EL (cell line): Measurements from ENCODE around the gene BMS1.
"Not testable (repeated sequence)": the region's sequence is repeated elsewhere in the genome, so short reads cannot be mapped to it uniquely, and the experiment has no call there.

Experiments used
- DNase-seq: peaks from one replicate; pipeline ENCODE4 v3.0.0-alpha.2; 2016

BMS1 gene, protein sequence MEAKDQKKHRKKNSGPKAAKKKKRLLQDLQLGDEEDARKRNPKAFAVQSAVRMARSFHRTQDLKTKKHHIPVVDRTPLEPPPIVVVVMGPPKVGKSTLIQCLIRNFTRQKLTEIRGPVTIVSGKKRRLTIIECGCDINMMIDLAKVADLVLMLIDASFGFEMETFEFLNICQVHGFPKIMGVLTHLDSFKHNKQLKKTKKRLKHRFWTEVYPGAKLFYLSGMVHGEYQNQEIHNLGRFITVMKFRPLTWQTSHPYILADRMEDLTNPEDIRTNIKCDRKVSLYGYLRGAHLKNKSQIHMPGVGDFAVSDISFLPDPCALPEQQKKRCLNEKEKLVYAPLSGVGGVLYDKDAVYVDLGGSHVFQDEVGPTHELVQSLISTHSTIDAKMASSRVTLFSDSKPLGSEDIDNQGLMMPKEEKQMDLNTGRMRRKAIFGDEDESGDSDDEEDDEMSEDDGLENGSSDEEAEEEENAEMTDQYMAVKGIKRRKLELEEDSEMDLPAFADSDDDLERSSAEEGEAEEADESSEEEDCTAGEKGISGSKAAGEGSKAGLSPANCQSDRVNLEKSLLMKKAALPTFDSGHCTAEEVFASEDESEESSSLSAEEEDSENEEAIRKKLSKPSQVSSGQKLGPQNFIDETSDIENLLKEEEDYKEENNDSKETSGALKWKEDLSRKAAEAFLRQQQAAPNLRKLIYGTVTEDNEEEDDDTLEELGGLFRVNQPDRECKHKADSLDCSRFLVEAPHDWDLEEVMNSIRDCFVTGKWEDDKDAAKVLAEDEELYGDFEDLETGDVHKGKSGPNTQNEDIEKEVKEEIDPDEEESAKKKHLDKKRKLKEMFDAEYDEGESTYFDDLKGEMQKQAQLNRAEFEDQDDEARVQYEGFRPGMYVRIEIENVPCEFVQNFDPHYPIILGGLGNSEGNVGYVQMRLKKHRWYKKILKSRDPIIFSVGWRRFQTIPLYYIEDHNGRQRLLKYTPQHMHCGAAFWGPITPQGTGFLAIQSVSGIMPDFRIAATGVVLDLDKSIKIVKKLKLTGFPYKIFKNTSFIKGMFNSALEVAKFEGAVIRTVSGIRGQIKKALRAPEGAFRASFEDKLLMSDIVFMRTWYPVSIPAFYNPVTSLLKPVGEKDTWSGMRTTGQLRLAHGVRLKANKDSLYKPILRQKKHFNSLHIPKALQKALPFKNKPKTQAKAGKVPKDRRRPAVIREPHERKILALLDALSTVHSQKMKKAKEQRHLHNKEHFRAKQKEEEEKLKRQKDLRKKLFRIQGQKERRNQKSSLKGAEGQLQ

DNA sequence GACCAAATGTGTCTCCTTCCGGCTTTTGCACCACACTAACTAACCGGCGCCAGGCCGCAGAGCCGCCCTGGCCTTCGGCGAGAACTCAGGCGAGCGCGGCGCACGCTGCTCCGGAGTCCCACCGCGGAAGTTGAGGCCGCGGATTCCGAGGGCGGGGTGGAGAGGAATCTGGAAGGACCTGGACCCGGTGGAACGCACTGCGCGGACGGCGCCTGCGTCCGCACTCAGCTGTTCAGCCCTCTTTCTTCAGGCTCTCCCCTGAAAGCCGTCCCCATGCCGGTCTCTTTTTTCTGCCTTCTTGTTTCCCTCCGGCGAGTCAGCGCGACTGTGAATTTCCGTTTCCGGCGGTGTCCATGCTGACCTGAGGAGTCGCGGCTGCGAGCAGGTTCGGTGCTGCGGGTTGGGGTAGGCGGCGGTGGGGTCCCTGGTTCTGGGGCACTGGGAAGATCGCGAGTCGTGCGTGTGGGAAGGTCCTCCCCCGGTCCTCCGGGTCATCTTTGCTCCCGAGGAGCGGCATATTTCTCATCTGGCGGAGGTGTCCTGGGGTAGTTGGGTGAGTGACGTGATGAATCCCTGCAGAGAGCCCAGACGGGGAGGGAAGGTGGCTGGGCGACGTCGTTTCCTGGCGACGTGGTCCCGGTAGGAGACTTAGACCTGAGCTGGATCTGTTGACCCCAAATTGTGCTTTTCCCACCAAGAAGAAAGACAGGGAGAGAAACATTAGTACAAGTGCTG lies at the start of gene BMS1:
BMS1 (plus strand) TSS at position 350 of the 735 bp plus-strand sequence. CDS start 1,600 bp downstream, outside the sequence.
- DNase-seq = peak; percentile 94

DNA sequence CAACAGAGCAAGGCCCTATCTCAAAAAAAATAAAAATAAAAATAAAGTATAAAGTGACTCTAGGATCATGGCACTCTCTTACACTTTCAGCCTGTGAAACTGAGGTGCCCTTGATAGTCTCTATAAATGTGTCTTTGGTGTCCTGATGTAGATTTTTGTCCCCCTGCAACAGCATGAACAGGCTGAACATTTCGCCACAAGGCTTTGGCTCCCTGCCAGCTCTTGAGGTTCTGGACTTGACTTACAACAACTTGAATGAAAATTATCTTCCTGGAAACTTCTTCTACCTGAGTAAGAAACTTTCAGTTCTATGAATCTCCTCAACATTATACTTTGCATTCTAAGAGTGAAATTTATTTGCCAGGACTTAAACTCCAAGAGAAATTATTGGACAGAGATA lies 48.1 kb upstream of the BMS1 start:
- DNase-seq = no peak

DNA sequence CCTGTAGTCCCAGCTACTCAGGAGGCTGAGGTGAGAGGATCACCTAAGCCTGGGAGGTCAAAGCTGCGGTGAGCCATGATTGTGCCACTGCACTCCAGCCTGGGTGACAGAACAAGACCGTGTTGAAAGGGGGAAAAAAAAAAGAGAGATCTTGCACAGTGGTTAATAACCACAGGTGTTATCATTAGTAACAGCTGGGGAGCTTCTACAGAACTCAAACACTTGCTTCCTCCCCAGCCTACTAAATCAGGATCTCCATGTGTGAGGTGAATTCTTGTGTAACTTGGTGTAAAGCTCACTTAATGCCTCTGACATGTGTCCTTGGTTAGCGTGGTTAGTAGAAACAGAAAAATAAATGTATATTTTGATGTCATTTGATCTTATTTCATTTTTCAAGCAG lies 43.9 kb upstream of the BMS1 start:
- no peak for DNase-seq

DNA sequence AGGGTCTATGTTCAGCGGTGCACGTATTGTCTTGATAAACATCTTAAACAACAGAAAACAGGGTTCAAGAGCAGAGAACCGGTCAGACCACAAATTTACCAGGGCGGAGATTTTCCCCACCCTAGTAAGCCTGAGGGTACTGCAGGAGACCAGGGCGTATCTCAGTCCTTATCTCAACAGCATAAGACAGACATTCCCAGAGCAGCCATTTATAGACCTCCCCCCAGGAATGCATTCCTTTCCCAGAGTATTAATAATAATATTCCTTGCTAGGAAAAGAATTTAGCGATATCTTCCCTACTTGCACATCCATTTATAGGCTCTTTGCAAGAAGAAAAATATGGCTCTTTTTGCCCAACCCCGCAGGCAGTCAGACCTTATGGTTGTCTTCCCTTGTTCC lies 41.1 kb upstream of the BMS1 start:
- DNase-seq = not testable (repeated sequence)

DNA sequence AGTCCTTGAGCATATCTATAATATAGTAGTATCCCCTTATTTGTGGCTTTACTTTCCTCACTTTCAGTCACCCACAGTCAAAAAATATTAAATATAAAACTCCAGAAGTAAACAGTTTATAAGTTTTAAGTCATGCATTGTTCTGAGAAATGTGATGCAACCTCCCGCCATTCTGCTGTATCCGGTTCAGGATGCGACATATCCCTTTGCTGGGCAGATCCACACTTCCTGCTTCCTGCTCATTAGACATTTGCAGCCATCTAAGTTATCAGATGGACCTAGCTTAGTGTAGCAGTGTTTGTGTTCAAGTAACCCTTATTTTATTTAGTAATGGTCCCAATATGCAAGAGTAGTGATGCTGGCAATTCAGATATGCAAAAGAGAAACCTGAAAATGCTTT lies 38.9 kb upstream of the BMS1 start:
- DNase-seq = no peak

DNA sequence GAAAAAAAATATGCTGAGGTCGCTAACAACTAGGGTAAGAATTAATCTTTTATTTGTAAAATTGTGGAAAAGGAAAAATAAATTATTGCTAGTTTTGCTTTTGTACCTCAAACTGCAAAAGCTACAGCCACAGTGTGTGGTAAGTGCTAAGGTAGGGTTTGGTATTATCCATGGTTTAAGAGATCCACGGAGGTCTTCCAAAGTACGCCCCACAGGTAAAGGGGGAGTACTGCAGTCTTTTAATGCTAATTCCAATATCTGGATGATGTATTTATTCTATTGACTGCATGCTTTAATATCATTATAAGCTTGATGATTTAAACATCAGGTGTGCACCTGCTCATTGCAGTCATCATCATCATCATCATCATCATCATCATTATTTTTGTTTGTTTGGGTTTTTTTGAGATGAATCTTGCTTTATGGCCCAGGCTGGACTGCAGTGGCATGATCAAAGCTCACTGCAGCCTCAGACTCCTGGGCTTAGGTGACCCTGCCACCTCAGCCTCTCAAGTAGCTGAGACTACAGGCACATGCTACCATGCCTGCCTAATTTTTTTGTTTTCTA lies 38.4 kb upstream of the BMS1 start:
- no peak for DNase-seq

DNA sequence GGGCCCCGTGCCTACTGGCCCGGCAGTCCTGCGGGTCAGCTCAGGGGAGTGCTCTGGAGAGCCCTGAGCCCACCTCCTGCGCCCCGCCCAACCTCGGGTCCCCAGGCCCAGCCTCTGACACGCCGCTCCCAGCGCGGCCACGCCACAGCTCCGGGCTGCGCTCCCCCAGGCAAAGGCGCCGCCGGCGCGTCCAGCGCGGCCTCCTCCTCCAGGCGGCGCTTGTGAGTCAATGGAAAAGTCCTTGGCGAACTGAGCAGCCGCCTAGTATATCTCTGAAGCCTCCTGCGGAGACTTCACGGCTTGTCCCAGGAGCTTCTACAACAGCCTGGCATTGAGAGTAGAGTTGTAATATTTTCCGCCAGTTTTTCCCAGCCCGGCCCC lies 29.5 kb upstream of the BMS1 start:
- peak; percentile 71 for DNase-seq

DNA sequence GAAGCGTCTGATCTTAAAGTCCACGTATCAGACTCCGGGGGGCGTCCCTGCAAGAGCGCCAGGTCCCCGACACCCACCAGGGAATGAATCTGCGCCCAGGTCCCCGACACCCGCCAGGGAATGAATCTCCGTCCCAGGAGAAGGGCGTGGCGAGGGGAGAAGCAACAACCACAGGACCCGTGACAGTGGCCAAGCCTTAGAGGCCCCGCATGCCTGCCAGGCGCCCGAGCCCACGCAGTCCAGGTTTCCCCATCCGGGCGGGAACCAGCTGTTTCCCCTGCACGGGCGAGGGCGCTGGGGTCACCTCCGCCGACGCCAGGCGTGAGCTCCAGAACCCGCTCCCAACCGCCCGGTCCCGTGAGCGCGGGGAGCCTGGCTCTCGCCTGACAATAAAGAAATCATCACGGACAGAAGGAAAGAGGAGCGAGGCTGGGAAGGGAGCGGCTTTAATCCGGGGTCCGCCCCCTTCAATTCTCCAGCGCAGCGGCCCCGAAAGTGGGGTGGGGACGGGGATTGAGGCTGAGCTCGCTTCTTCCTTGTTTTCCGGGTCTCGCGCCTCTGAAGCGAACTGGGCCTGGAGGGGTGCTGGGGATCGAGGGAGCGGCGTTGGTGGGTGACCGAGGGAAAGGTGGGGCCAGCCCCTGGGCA lies 29.0 kb upstream of the BMS1 start:
- peak; percentile 7 for DNase-seq

DNA sequence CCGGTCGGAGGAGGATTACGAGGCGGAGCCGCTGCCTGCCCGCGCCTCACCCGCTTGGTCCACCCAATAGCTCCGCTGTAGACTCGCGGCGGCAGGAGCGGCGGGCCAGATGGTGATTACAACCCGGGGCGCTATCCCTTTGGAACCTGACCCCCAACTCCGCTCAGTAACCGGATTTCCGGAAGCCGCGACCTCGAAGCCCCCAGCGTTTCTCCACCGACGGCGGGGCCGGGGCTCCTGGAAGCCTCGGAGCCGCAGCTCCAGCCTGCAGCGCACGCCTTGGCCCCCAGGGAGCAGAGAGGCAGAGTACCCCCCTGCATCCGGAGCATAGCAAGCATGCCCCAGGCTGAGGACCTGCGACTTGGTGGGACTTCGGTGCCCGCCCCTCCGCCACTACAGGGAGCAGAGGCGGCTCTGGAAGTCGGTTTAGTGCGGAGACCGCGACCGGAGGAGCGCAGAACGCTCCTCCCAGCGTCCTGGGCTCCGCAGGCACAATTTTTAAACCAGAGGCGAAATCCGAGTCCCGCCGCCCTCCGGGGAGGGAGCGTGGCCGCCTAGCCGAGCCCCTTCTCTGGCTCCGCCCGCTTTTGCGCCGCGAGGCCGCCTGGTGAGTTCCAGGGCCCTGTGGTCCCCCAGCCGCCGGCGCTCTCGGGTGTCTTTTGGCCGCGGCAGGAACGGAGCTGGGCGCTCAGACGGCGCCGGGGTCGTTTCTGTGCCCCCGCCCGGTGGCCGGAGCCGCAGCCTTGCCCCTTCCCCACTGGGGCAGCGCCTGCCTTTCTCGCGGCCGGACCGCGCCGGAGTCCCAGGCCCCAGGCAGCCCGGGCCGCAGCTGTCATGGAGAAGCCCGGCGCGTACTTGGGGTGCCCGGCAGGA lies 28.2 kb upstream of the BMS1 start:
- DNase-seq = peak; percentile 6

DNA sequence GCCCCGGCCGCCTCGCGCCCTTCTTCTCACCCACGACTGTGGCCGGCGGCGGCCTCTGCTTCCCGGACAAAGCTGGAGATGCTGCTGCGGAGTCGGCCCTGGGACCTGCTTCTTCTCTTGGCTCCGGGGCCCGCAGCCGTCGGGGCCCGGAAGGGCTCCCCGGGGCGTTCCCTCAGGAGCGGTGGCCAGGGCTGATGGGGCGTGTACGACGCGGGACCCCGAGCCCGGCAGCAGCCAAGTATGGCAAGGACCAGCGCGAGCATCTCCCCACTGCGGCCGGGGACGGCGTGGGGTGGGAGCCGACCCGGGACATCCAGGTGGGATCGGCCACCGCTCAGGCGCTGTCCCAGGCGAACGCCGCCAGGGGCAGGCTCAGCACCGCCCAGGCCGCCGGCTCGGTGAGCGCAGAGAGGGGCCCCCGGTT lies 27.6 kb upstream of the BMS1 start:
- DNase-seq = no peak

DNA sequence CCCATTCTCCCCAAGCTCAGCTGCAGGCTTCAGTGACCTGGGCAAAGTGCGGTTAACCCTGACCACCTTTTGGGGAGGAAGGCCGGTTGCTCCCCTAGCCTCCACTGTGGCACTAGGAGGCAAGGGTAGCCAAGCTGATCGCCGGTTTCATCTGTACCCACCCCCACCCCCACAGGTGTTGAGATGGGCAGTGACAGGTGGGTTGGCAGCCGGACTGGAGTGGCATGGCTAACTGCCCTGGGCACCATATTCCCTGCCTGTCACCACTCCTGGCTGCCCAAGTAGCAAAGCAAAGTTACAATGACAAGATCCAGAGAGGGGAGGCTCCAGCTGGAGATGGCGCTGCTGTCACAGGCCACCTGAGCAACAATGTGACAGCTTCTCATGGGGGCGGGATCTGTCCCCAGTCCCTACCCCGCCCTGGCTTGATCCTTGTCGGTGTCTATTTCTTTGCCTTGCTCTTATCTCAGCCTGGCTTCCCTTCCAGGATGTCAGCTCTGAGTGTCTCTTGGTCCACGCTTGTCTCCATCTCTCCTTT lies 27.0 kb upstream of the BMS1 start:
- no peak for DNase-seq

DNA sequence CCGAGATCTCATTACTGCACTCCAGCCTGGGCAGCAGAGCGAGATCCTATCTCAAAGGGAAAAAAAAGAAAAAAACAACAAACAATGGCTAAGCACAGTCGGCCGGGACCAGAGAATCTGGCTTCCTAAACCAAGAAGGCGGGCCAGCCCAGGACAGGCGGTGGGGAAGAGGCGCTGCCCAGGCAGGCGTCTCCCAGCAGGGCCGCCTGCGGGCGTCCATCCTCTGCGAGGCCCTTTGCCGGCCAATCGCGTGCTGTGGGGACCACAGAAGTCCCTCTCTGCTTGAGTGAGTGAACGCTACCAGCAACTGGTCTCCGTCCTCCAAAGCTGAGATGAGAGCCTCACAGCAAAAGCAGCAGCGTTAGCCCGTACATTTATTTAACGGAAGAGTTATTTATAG lies 14.7 kb upstream of the BMS1 start:
- DNase-seq = no peak

DNA sequence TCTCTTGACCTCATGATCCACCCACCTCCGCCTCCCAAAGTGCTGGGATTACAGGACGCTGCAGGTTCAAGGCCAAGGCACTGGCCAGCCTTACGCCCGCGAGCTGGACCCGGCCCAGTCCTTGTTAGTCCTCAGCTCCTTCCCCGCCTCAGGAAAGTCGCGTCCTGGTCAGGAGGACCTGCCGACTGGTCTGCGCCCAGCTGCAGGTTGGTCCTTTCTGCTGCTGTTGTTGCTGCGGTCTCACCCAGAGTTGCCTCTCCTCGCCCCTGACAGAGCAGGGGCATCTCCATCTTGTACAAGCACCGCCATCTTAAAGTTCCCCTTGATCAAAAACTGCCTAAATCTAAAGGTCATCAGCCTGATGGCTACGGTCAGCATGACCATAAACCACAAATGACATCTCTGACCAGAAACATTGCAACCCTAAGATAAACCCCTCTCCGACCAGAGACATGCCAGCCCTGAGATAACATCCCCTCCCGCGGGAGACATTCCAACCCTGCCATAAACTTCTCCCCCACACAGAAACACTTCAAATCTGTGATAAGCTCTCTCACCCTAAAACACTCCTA lies 13.9 kb upstream of the BMS1 start:
- no peak for DNase-seq

DNA sequence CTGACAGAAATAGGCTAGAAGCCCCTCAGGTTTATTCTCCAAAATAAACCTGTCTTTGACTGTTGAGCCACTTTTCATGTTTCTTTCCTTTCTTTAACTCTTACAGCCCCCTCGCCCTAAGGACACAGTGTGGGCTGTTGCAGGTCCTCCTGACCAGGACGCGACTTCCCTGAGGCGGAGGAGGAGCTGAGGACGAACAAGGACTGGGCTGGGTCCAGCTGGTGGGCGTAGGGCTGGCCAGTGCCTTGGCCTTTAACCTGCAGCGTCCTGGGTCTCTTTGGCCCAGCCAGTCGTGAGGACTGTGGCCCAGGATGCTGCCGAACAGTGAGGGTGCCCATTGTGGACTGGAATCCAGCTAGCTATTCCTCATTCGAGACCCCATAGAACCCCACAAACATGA lies 13.4 kb upstream of the BMS1 start:
- DNase-seq = no peak

DNA sequence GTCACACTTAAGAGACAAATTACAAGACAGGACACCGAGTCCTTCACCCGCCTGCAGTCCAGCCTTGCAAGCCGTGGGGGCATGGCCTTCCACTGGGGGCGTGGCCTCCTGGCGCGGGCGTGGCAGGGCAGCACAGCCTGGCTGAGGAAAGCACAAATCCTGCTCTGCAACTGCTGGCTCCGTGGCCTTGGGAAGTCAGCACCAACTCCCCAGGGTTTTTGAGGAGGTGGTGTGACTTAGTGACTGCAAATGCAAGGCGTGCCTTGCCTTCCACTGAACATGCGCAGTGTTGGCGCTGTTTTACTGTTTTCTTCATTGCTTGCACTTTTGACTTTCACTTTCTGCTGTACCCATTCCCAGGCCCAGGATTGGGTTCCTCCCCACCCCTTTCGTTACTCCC lies 12.9 kb upstream of the BMS1 start:
- no peak for DNase-seq

DNA sequence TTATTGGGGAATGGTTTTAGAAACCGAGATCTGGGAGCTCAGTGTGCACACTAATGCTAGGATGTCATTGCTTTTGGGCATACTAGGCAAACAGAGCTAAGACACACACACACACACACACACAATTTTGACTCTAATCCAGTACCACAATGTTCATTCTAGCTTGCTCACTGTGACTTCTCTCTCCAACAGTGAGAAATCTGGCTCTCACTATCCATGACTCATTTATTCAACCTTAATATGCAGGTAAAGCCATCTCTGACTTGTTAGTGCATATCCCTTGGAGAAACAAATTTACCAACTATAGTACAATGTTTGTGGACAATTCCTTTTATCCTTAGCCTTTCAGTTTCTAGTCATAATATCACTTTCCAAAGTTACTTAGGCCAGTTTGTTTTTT lies 5.9 kb upstream of the BMS1 start:
- DNase-seq = no peak

DNA sequence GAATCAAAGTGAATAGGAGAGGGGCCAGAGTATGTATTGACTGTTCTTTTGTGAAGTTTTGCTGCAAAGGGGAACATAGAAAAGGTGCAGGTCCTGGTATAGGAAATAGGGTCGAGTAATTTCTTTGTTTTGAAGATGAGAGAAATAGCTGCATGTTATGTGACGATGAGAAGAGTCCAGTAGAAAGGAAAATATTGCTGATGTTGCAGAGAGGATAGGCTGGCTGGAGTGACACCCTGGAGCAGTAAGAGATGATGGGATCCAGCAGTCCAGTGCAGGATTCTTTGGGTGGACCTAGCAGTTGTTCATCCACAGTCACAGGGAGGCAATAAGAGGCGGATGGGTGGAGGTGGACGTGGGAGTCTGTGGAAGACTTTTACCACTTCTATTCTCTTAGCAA lies 2.1 kb upstream of the BMS1 start:
- DNase-seq = no peak

DNA sequence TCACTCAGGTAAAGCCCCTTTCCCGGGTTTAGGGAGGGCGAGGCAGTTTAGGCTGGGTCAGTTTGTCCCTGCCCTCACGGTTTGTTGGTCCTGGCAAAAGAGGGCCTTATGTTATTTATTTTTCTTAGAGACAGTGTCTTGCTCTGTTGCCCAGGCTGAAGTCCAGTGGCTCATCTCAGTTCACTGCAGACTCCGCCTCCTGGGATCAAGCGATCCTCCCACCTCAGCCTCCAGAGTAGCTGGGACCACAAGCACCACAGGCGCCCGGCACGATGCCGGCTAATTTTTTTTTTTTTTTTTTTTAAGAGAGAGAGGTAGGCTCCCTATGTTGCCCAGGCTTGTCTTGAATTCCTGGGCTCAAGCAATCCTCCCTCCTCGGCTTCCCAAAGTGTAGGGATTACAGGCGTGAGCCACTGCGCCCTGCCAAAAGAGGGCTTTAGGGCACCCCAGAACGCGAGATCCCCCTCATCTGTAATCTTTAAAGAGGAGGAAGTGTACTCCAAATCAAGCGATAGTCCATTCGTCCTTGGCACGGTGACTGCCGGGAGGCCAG lies 626 bp upstream of the BMS1 start:
- DNase-seq = peak; percentile 34

DNA sequence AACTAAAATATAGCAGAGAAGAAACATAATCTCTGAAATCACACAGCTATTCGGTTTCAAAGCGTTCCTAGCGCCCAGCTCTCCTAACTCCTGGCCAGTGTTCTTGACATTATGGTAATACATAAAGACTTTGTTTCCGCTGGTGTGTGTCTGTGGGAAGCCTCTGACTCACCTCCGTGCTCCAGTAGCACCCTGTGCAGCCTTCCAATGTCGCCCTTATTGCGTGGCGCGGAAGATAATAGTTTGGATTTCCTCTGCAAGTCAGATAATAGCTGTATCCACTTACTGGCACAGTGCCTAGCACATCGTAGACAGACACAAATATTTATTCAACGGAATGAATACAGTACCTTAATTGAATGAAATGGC lies 570 bp downstream of the BMS1 start:
- peak; percentile 62 for DNase-seq

DNA sequence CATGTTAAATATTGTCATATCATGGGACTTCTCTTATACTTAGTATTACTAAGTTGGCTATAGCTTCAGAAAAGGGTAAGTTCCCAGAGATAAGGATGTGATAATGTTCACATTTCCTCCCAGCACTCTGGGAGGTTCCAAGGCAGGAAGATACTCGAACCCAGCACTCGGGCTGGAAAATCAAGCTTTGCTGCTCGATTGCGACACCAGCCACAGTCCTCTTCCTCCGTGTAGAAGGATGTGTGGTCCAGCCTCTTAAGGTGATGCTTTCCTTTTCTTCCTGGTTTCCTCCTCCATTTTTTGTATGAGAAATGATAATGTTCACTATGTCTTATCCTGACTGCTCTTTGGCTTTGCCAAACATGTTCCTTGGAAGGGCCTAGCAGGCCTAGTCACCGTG lies 3.2 kb downstream of the BMS1 start:
- no peak for DNase-seq
